KMS-11 (cell line): ENCODE measurements around the gene DHX8.

Experiments used
- H2AFZ ChIP-seq: fragments of 200-600 bp; sonication (generic); 2 replicates; pipeline ENCODE4 v1.6.1; 2016; ENCODE audit warnings: antibody characterized with exemption, mixed run types, low read depth
- H3K27ac ChIP-seq: fragments of 200-600 bp; sonication (generic); 2 replicates; pipeline ENCODE4 v1.6.1; 2016; ENCODE audit warnings: mild to moderate bottlenecking, mixed run types
- H3K27me3 ChIP-seq: fragments of 200-600 bp; sonication (generic); 2 replicates; pipeline ENCODE4 v1.6.1; 2017; ENCODE audit warnings: mild to moderate bottlenecking, low read depth, mixed run types, moderate library complexity; ENCODE audit not compliant: insufficient read depth
- H3K36me3 ChIP-seq: fragments of 200-600 bp; sonication (generic); 2 replicates; pipeline ENCODE4 v1.6.1; 2017; ENCODE audit warnings: mild to moderate bottlenecking, mixed run types; ENCODE audit not compliant: insufficient read depth
- H3K4me1 ChIP-seq: fragments of 200-600 bp; sonication (generic); 2 replicates; pipeline ENCODE4 v1.6.1; 2016; ENCODE audit warnings: mild to moderate bottlenecking, low read depth, mixed run types; ENCODE audit not compliant: poor library complexity, severe bottlenecking
- H3K4me2 ChIP-seq: fragments of 200-600 bp; sonication (generic); 2 replicates; pipeline ENCODE4 v1.7.0; 2016; ENCODE audit warnings: mild to moderate bottlenecking, mixed run types
- H3K4me3 ChIP-seq: fragments of 200-600 bp; sonication (generic); IDR thresholded peaks from 2 replicates; pipeline ENCODE4 v1.6.1; 2017; ENCODE audit warnings: low read depth, low read length, mixed read lengths; ENCODE audit not compliant: insufficient read depth
- H3K79me2 ChIP-seq: fragments of 200-600 bp; sonication (generic); 2 replicates; pipeline ENCODE4 v1.6.1; 2016; ENCODE audit warnings: low read depth, mixed run types; ENCODE audit not compliant: insufficient read depth
- H3K9ac ChIP-seq: fragments of 200-600 bp; sonication (generic); 2 replicates; pipeline ENCODE4 v1.6.1; 2016; ENCODE audit warnings: mild to moderate bottlenecking, mixed run types
- H4K20me1 ChIP-seq: fragments of 200-600 bp; sonication (generic); 2 replicates; pipeline ENCODE4 v1.6.1; 2016; ENCODE audit warnings: mild to moderate bottlenecking, mixed run types; ENCODE audit not compliant: insufficient read depth
- TF ChIP-seq, protein P1 (sequence below): fragments of 200-600 bp; sonication (generic); conservative IDR thresholded peaks from 2 replicates; pipeline ENCODE4 v1.6.1; 2017; ENCODE audit warnings: low read depth, mild to moderate bottlenecking, antibody characterized with exemption, low read length, moderate library complexity, mixed read lengths

The DHX8 gene

DNA sequence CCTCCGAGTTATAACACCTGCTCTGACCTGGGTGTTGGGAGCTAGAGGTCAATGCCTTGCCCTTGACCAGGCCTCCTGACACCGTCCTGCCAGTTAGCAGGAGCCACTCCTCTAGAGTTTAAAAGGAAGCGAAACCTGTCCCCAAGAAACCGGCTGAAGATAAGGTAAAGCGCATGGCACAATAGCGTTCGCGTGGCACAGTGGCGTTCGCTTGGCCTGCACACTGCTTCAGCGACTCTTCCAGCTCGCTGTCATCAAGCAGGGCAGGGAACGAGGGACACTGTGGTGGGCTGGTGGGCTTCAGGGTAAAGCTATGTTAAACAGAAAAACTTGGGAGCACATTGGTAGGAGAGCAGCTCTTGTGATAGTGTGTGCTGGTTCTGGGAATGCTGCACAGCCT is 90.6 kb downstream of the DHX8 start:
- TF ChIP-seq, protein P1, sequence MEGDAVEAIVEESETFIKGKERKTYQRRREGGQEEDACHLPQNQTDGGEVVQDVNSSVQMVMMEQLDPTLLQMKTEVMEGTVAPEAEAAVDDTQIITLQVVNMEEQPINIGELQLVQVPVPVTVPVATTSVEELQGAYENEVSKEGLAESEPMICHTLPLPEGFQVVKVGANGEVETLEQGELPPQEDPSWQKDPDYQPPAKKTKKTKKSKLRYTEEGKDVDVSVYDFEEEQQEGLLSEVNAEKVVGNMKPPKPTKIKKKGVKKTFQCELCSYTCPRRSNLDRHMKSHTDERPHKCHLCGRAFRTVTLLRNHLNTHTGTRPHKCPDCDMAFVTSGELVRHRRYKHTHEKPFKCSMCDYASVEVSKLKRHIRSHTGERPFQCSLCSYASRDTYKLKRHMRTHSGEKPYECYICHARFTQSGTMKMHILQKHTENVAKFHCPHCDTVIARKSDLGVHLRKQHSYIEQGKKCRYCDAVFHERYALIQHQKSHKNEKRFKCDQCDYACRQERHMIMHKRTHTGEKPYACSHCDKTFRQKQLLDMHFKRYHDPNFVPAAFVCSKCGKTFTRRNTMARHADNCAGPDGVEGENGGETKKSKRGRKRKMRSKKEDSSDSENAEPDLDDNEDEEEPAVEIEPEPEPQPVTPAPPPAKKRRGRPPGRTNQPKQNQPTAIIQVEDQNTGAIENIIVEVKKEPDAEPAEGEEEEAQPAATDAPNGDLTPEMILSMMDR = no peak
- H4K20me1 ChIP-seq = no peaks in the 10 kb centered on the region
- no peaks in the 10 kb centered on the region for H3K36me3 ChIP-seq
- H3K27ac ChIP-seq = no peak overlapping the region
- no peak overlapping the region for H2AFZ ChIP-seq
- H3K4me3 ChIP-seq = no peak overlapping the region
- H3K9ac ChIP-seq = no peak overlapping the region
- no peak overlapping the region for H3K4me2 ChIP-seq
- H3K4me1 ChIP-seq = peaks cover 24% of the 10 kb centered on the region
- no peaks in the 10 kb centered on the region for H3K79me2 ChIP-seq
- H3K27me3 ChIP-seq = no peaks in the 10 kb centered on the region

DNA sequence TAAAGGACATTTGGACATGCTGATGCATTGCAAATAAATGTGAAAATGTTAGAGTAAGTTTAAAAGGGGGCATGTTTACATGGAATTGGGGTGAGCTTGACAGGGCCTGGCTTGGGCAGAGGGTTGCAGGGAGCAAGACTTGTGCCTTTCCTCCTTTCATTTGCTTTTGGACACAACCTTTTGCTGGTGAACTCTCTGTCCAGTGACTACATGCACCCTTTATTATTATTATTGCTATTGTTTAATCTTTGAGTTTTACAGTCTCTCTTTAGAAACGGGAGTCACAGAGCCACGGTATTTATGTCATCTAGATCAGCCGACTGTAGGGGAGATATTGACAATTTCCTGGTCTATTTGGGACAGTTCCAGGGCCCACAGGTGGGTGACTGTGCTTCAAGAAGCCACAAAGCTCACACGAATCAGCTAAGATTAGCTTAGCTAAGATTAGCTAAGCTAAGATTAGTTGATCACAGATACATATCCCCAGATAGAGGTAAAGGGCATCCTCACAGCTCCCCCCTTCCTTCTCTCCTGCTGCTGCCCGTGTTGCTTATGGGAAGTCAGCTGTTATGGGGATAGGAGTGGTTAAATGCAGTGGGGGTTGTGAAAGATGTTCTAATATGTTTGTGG is 91.2 kb downstream of the DHX8 start:
- Histone ChIP-seq H3K27me3 (no peaks in the 10 kb centered on the region), H3K36me3 (no peaks in the 10 kb centered on the region), H3K79me2 (no peaks in the 10 kb centered on the region), H3K4me3 (no peak overlapping the region), H4K20me1 (no peaks in the 10 kb centered on the region), H2AFZ (no peak overlapping the region), H3K9ac (no peak overlapping the region), H3K27ac (no peak overlapping the region), H3K4me1 (peaks cover 28% of the 10 kb centered on the region), H3K4me2 (no peak overlapping the region)
- TF ChIP-seq, protein P1 = no peak
